K562 (cell line): ENCODE measurements around the gene CALML4. TPM values are rescaled to one million over a fixed set of nuclear protein-coding genes. Genes with fewer than 3 reads are reported as not detected.

ENCODE experiments used
- CBFA2T2 ChIP-seq: fragments of 450-650 bp; conservative IDR thresholded peaks from 2 replicates; pipeline ENCODE4 v1.6.1; 2017; ENCODE audit warnings: mild to moderate bottlenecking
- CREBBP ChIP-seq: IDR thresholded peaks from one replicate; pipeline ENCODE4 v1.6.1; 2012; ENCODE audit warnings: low read depth, mild to moderate bottlenecking, control low read depth, inconsistent platforms, low read length
- EHMT2 ChIP-seq: fragments of 450-650 bp; IDR thresholded peaks from 2 replicates; pipeline ENCODE4 v1.6.1; 2018; ENCODE audit warnings: antibody characterized with exemption
- ETV5 ChIP-seq: sonication (generic); formaldehyde crosslinking; IDR thresholded peaks from 2 replicates; pipeline ENCODE4 v1.4.0; 2020; ENCODE audit warnings: low read depth, mild to moderate bottlenecking, missing genetic modification reagents
- HDAC8 ChIP-seq: fragments of 450-650 bp; IDR thresholded peaks from 2 replicates; pipeline ENCODE4 v1.6.1; 2016; ENCODE audit warnings: mild to moderate bottlenecking, missing genetic modification characterization, moderate library complexity, missing compliant biosample characterization
- HMGXB4 ChIP-seq: sonication (generic); formaldehyde crosslinking; IDR thresholded peaks from 2 replicates; pipeline ENCODE4 v1.8.1; 2023; ENCODE audit warnings: mild to moderate bottlenecking, missing genetic modification reagents
- PRPF4 ChIP-seq: fragments of 200-400 bp; formaldehyde crosslinking; IDR thresholded peaks from one replicate; pipeline ENCODE4 v1.6.1; 2017; ENCODE audit warnings: low read length, low read depth, mild to moderate bottlenecking; ENCODE audit not compliant: insufficient read depth, poor library complexity, severe bottlenecking
- RCOR1 ChIP-seq, 2 experiments: IDR thresholded peaks; 2 replicates each; pipeline ENCODE4 v1.6.1; 2012; ENCODE audit warnings: low read depth in 2 of 2, low read length in 2 of 2, borderline replicate concordance in 1 of 2, improper control_type of control experiment in 1 of 2
- RFX7 ChIP-seq: fragments of 250-450 bp; sonication (Bioruptor Pico); IDR thresholded peaks from 2 replicates; pipeline ENCODE4 v1.5.1; 2021; ENCODE audit warnings: mild to moderate bottlenecking
- SMAD1 ChIP-seq: fragments of 150-350 bp; IDR thresholded peaks from 2 replicates; pipeline ENCODE4 v1.6.1; 2014; ENCODE audit warnings: low read length, low read depth; ENCODE audit not compliant: partially characterized antibody
- SREBF1 ChIP-seq: fragments of 150-350 bp; IDR thresholded peaks from 2 replicates; pipeline ENCODE4 v1.6.1; 2014; ENCODE audit warnings: antibody characterized with exemption, low read depth, low read length, borderline replicate concordance
- TBL1XR1 ChIP-seq, 2 experiments: IDR thresholded peaks; 2 replicates each; pipeline ENCODE4 v1.6.1; 2012; ENCODE audit warnings: improper control_type of control experiment in 2 of 2, low read length in 2 of 2, mild to moderate bottlenecking in 1 of 2
- THAP12 ChIP-seq: fragments of 250-450 bp; sonication (Bioruptor Pico); IDR thresholded peaks from 2 replicates; pipeline ENCODE4 v1.9.0; 2021; ENCODE audit warnings: mild to moderate bottlenecking, inconsistent platforms
- ZBTB2 ChIP-seq: fragments of 450-650 bp; IDR thresholded peaks from 2 replicates; pipeline ENCODE4 v1.6.1; 2016; ENCODE audit warnings: antibody characterized with exemption
- ZNF511 ChIP-seq: sonication (generic); formaldehyde crosslinking; IDR thresholded peaks from 2 replicates; pipeline ENCODE4 v1.8.0; 2022; ENCODE audit warnings: mild to moderate bottlenecking, missing genetic modification reagents
- ZNF592 ChIP-seq: fragments of 450-650 bp; IDR thresholded peaks from 2 replicates; pipeline ENCODE4 v1.6.1; 2017; ENCODE audit warnings: antibody characterized with exemption, mild to moderate bottlenecking
- polyA plus RNA-seq, 8 experiments: library from polyadenylated mRNA; depleted of rRNA in 4 of 8; stranded (reverse) in 5 of 8; unstranded in 3 of 8; fragments of >200 nt; fragmentation: Nextera tagmentation in 2 of 8; fragmentation: Illumina TruSeq in 1 of 8; extraction: Ambion mirVana in 2 of 8; extraction: Trizol in 1 of 8; gene quantifications; 2 replicates each; pipeline versions ENCODE4 v1.2.1 to v1.2.3, GENCODE V29; 2011 to 2014; ENCODE audit warnings: inconsistent platforms in 1 of 8, missing spikeins in 1 of 8
- total RNA-seq, 7 experiments: library from RNA; depleted of rRNA in 6 of 7; stranded (reverse); fragments of >200 nt in 6 of 7; fragmentation: Illumina TruSeq in 2 of 7; extraction: Trizol in 2 of 7; gene quantifications; 2 replicates each; pipeline versions ENCODE4 v1.2.1 to v1.2.3, GENCODE V29; 2011 to 2021; ENCODE audit warnings: low replicate concordance in 1 of 7

The CALML4 gene
- total and polyA plus RNA-seq, 9 of the 15 experiments (the other 6 are each of a cell fraction or from before 2014, with no cell fraction given), result 2.8 to 30.6 (median 15.5) TPM

- no peak for TF ChIP-seq PRPF4
- TF ChIP-seq ZNF592, result no peak
- TF ChIP-seq ETV5 (CRISPR knock-in tag), result no peak
- no peak for TF ChIP-seq CBFA2T2
- no peak for TF ChIP-seq ZNF511 (CRISPR knock-in tag)
- TF ChIP-seq RCOR1 (IDR thresholded peaks at IDR 0.05; ENCODE audit: borderline replicate concordance in 1 of 2, low read depth in 2 of 2, low read length in 2 of 2), result no peak
- TF ChIP-seq SREBF1, result no peak
- TF ChIP-seq ZBTB2, result no peak
- no peak for TF ChIP-seq HMGXB4
- TF ChIP-seq EHMT2, result no peak
- TF ChIP-seq HDAC8 (tag), result no peak
- no peak for TF ChIP-seq SMAD1
- TF ChIP-seq THAP12 (CRISPR knock-in tag), result no peak
- no peak for TF ChIP-seq TBL1XR1 (IDR thresholded peaks at IDR 0.05; ENCODE audit: low read length in 2 of 2)
- TF ChIP-seq CREBBP, result no peak
- no peak for TF ChIP-seq RFX7 (CRISPR knock-in tag)
Measured at GRCh38 chr15:68214838-68215254, 9.7 kb upstream of the CALML4 start (continued).
